HG03139 (cell line): ENCODE measurements around the gene PRF1.

ENCODE experiments used
- ATAC-seq: cut with Tn5 transposase; IDR thresholded peaks from one replicate; pipeline ENCODE4 v1.9.1; 2021; ENCODE audit not compliant: unreplicated experiment

The PRF1 gene

GRCh38 chr10:70561558-70561957 is 41.0 kb downstream of the PRF1 start:
- no peak for ATAC-seq

GRCh38 chr10:70561070-70561469 is 41.5 kb downstream of the PRF1 start:
- no peak for ATAC-seq

GRCh38 chr10:70560511-70560941 is 42.0 kb downstream of the PRF1 start:
- ATAC-seq, result no peak

- no peak for ATAC-seq
Observed at GRCh38 chr10:70559861-70560260, 42.7 kb downstream of the PRF1 start.

GRCh38 chr10:70558871-70559810 is 43.4 kb downstream of the PRF1 start:
- ATAC-seq, result peak; percentile 67

GRCh38 chr10:70558295-70558694 is 44.2 kb downstream of the PRF1 start:
- ATAC-seq, result no peak

- ATAC-seq, result no peak
Observed at GRCh38 chr10:70557876-70558275, 44.7 kb downstream of the PRF1 start.

- no peak for ATAC-seq
Observed at GRCh38 chr10:70557086-70557845, 45.3 kb downstream of the PRF1 start.

- no peak for ATAC-seq
Observed at GRCh38 chr10:70555371-70555770, 47.2 kb downstream of the PRF1 start.

GRCh38 chr10:70552586-70552985 is 50.0 kb downstream of the PRF1 start:
- no peak for ATAC-seq

- ATAC-seq, result no peak
Observed at GRCh38 chr10:70551971-70552422, 50.5 kb downstream of the PRF1 start.

GRCh38 chr10:70551466-70551865 is 51.1 kb downstream of the PRF1 start:
- no peak for ATAC-seq

- ATAC-seq, result no peak
Observed at GRCh38 chr10:70550459-70550858, 52.1 kb downstream of the PRF1 start.

GRCh38 chr10:70549962-70550458 is 52.5 kb downstream of the PRF1 start:
- no peak for ATAC-seq

GRCh38 chr10:70549351-70549961 is 53.1 kb downstream of the PRF1 start:
- ATAC-seq, result no peak
